ENCODE results near the gene PCF11.
"Not testable (repeated sequence)": the region's sequence is repeated elsewhere in the genome, so short reads cannot be mapped to it uniquely, and the experiment has no call there.

Gene PCF11

GRCh38 chr11:83156996-83157593 lies at the start of gene PCF11:
Gene PCF11, plus strand, starts transcription at chr11:83157131. Its CDS starts 309 bp downstream, at chr11:83157440.
- H3K4me3 ChIP-seq (ENCODE audit: low read depth, low read length), result peak within 1 kb of the TSS; percentile 99

- H3K4me3 ChIP-seq (ENCODE audit: low read depth, low read length), result no peak overlapping the region
These were observed 44.0 kb upstream of the PCF11 start for GRCh38 chr11:83112886-83113285.

DNA sequence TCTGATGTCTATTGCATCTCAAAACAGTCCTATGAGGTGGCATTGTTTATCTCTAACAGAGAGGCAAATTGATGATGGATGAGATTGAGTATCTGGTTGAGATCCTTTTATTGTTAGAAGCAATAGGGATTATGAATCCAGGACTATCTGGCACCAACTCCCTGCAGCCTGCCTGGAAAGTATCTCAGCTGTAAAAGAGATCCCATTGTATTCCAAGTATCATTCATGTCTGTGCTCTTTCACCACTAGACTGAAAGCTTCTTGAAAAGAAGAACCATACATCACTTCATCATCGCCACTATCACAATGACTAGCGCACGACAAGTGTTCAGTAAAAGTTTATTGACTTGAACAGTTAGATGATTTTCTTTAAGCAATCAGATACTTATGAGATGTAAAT lies 41.9 kb upstream of the PCF11 start:
- no peak overlapping the region for H3K4me3 ChIP-seq (ENCODE audit: low read depth, low read length)

- H3K4me3 ChIP-seq (ENCODE audit: low read depth, low read length), result no peak overlapping the region
These were observed 41.4 kb upstream of the PCF11 start for GRCh38 chr11:83115551-83115950.

- no peak overlapping the region for H3K4me3 ChIP-seq (ENCODE audit: low read depth, low read length)
These were observed 40.8 kb upstream of the PCF11 start for GRCh38 chr11:83116015-83116641.

DNA sequence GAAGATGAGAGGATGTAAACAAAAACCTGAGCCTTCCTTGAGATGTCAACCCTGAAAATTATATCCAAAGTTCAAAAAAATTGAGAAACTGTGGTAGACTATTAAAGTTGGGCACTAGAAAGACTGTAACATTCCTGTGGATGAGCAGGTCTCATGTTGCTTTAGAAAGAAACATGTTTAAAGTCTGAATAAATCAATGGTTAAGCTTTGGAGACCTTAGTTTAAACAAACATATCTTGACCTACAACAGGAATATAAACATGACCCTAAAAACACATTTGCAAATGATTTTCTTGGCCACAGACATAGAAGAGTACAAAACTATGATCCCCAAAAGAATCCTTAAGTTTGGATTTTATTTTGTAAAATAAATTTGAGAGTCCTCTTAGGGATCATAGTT lies 38.1 kb upstream of the PCF11 start:
- H3K4me3 ChIP-seq (ENCODE audit: low read depth, low read length), result no peak overlapping the region

DNA sequence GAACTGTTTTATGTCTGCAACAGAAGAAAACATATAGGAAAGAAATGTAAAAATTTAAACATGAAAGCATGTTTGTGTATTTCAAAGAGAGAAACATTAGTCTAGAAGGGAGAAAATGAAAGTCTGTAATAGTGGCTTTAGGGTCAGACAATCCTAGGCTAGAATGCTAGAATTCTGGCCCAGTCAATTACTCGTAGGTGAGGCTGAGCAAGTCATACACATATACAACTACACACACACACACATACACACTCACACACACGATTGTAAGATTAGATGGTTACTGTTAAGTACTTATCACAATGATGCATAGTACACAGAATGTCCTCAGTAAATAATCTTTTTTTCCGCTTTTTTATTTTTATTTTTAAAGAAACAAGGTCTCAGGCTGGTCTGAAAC lies 37.7 kb upstream of the PCF11 start:
- no peak overlapping the region for H3K4me3 ChIP-seq (ENCODE audit: low read depth, low read length)

DNA sequence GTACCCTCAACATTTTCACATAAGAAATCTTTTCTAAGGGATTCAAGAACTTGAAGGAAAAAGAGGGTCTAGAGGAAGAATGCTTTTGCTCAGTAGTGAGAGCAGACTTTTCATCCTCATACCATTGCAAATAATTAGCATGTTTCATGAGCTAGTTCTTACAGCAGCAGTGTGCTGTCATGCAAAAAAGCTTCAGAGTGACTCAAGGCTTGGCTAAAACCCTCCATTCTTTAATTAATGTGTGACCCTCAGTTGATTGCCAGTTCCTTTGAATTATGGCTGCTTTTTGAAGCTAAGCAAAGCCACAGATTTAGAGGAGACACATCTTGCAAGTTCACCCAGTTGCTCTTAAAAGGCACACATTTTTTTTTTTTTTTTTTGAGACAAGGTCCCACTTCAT lies 36.6 kb upstream of the PCF11 start:
- no peak overlapping the region for H3K4me3 ChIP-seq (ENCODE audit: low read depth, low read length)

GRCh38 chr11:83122050-83122449 lies 34.9 kb upstream of the PCF11 start:
- H3K4me3 ChIP-seq (ENCODE audit: low read depth, low read length), result no peak overlapping the region

DNA sequence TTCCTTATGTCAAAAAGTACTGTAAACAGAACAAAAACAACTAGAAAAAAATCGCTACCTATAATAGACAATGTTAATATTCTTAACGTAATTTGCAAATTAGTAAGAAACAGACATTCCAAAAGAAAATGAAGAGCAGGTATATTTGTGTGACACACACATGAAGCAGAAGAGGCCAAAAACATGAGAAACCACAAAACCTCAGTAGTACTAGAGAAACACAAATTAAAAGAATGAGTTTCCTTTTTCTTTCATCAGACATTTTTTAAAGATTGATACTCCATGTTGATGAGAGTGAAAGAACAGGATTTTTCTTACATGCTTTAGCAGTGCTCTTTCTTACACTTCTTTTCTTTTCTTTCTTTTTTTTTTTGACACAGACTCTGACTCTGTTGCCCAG lies 34.2 kb upstream of the PCF11 start:
- no peak overlapping the region for H3K4me3 ChIP-seq (ENCODE audit: low read depth, low read length)

DNA sequence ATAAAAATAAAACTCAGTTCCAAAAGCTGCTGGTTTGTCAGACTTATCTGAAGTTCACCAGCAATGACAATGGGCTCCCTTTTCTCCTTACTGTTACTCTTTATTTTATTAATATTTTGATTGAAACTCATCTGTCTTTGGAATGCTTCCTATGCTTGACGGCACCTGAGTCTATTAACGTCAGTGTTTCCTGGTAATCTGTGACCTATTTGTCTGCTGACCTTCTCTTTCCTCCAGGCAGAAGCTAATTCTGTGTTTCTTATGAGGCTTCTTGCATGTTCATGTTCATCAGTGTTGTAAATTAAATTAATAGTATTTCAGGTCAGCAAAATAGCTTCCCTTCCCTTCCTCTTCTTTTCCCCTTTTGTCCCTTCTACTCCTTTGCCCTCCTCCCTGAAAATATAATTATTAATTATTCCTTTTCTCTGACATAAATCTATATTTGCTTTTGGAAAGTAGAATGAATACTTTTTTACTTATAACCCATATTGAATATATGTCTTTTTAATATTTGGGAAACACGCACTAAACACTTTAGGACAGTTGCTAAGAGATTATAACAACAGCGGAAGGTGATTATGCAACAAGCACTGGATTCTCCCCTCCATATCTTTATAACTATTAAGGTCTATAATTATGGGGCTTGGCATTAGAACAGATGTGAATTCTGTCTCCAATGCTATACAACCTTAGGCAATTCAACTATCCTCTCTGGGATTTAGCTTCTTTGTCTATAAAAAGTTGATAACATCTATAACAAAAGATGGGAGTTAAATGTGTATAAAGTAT lies 32.1 kb upstream of the PCF11 start:
- H3K4me3 ChIP-seq (ENCODE audit: low read depth, low read length), result no peak overlapping the region

DNA sequence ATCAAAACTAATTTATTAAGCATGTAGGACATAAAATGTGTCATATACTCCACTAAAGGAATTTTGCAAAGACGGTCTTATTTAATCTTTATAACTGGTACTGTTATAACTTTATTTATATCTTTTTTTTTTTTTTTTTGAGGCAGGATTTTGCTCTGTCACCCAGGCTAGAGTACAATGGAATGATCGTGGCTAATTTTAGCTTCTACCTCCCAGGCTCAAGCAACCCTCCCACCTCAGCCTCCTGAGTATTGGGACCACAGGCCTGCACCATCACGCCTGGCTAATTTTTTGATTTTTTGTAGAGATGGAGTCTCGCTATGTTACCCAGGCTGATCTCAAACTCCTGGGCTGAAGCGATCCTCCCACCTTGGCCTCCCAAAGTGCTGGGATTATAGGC lies 31.4 kb upstream of the PCF11 start:
- no peak overlapping the region for H3K4me3 ChIP-seq (ENCODE audit: low read depth, low read length)

DNA sequence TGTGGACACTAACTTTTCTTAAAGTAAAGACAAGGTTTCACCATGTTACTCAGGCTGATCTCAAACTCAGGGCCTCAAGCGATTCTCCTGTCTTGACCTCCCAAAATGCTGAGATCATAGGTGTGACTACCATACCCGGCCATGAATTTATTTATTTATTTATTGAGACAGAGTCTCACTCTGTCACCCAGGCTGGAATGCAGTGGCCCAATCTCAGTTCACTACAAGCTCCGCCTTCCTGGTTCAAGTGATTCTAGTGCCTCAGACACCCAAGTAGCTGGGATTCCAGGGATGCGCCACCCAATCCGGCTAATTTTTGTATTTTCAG lies 29.7 kb upstream of the PCF11 start:
- no peak overlapping the region for H3K4me3 ChIP-seq (ENCODE audit: low read depth, low read length)

DNA sequence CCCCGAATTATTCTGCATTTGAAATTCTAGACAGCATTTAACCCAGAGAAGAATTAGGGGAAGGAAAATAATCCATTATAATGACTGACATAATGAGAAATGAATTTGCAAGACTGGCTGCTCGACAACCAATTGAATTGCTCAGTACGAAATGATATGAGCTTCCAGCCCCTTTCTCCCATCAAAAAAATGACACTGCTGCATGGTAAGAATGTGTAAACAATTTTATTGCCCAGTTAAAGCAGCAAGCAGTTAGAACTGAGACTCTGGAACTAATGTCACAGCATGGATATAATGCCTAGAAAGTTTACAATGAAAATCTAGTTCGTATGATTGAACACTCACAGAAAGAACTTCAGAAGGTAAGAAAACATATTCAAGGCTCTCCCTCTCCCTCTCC lies 24.7 kb upstream of the PCF11 start:
- H3K4me3 ChIP-seq (ENCODE audit: low read depth, low read length), result no peak overlapping the region

GRCh38 chr11:83133266-83133665 lies 23.7 kb upstream of the PCF11 start:
- not testable (repeated sequence) for H3K4me3 ChIP-seq (ENCODE audit: low read depth, low read length)

DNA sequence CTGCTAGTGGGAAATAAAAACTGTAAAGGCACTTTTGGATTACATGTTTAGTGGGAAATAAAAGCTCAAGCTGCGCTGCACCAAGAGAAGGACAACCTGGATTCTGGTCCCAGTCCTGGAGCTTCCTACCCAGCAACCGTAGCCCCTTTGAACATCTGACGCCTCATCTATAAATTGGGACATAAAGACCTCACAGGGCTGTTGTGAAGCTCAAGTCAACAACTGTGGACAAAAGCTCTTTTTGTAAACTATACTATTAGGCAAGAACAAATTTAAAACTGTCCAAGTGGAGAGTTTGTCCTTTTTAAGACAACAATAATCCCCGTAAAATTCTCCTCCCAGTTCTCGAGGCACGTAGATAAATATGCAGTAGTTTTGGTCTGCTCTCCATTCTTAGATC lies 17.6 kb upstream of the PCF11 start:
- no peak overlapping the region for H3K4me3 ChIP-seq (ENCODE audit: low read depth, low read length)

DNA sequence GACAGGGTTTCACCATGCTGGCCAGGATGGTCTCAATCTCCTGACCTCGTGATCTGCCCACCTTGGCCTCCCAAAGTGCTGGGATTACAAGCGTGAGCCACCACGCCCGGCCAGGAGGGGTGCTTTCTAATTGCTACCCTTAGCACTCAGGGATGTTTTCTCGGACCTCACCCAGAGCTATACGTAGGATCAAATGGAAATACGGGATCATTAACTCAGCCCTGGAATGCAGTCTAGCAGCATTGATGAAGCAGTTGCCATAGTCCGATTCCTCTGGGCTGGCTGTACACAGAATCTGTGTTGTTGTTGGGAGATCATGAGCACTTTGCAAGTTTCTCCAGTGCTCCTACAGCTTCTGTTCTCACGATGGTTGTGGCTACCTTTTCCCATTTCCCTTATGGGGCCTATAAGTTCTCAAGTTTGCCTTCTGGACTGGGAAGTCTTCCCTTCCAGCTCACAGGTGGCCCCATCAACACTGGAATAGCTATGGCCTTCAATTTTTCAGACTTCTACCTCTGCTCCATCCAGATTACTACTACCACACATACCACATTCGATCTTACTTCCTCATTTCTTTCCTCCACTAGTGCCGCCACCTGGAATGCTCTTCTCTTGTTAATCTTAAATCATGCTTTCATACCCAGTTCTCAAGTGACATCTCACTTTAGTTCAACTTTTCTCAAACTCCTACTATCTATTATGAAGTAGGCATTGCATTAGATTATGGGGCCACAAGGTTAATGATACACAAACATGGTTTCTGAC lies 16.1 kb upstream of the PCF11 start:
- H3K4me3 ChIP-seq (ENCODE audit: low read depth, low read length), result no peak overlapping the region

DNA sequence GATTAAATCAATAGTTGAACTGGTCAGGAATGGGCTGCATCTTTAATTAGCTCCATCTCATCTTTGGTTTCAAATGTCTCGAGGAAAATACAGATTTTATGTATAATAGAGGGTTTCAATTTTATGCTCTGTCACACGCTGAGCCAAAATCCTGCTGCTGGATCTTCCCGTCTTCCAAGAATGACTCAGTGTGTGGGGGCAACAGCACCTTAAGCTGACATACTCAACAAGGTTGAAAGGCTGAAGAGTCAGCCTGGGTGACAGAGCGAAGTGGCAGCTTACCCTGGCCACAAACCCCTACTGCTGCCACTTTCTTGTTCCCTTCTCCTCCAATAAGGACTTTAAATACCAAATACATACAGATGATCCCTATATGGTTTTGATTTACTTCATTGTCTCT lies 9.0 kb upstream of the PCF11 start:
- no peak overlapping the region for H3K4me3 ChIP-seq (ENCODE audit: low read depth, low read length)

GRCh38 chr11:83150450-83150849 lies 6.5 kb upstream of the PCF11 start:
- no peak overlapping the region for H3K4me3 ChIP-seq (ENCODE audit: low read depth, low read length)

GRCh38 chr11:83151274-83151977 lies 5.5 kb upstream of the PCF11 start:
- no peak overlapping the region for H3K4me3 ChIP-seq (ENCODE audit: low read depth, low read length)

DNA sequence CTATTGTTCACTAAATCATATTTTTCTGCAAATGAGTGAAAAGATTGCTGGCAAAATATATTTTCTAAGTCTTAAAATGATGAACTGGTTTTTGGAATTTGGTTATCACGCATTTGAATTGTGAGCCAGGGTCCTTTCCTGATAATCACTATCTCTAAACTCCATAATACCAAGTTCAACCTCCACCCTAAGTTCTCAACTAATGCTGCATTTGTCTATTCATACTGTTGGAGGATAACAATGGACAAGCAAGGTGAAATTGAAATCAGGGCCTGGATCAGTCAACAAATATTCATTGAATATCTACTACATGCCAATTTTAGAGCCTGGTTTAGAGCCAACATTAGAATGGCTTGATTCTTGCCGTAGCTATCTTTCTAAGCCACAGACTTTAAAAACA lies 4.7 kb upstream of the PCF11 start:
- H3K4me3 ChIP-seq (ENCODE audit: low read depth, low read length), result no peak overlapping the region

Data from iPS-11a (cell line).